Brain microvascular endothelial cell (primary cell): ENCODE results near the gene IKZF3.

Experiments used
- DNase-seq: peaks from one replicate; pipeline ENCODE4 v3.0.0-alpha.2; 2020
- H3K27ac ChIP-seq: fragments of 250-450 bp; sonication (Bioruptor Pico); 2 replicates; pipeline ENCODE4 v1.5.1; 2020; ENCODE audit warnings: mild to moderate bottlenecking, moderate library complexity
- H3K27me3 ChIP-seq: fragments of 250-450 bp; sonication (Bioruptor Pico); replicated peaks from 2 replicates; pipeline ENCODE4 v1.5.1; 2020; ENCODE audit warnings: mild to moderate bottlenecking
- H3K36me3 ChIP-seq: fragments of 250-450 bp; sonication (Bioruptor Pico); replicated peaks from 2 replicates; pipeline ENCODE4 v1.5.1; 2020; ENCODE audit warnings: mild to moderate bottlenecking
- H3K4me3 ChIP-seq: 2 replicates; pipeline ENCODE4 v1.5.1; 2011; ENCODE audit warnings: low read depth, mild to moderate bottlenecking, control low read depth, low read length, moderate library complexity
- in situ Hi-C: cut with HindIII; loops from 2 replicates; pipeline ENCODE4 v1.10.0; 2017; ENCODE audit warnings: low sequenced_read_pairs, low pct_ligation_motif_present
- TF ChIP-seq, protein P1 (sequence below): IDR thresholded peaks from 2 replicates; pipeline ENCODE4 v1.5.1; 2011; ENCODE audit warnings: low read depth, mild to moderate bottlenecking, moderate library complexity, low read length, control low read depth, inconsistent platforms; ENCODE audit errors: missing control alignments

The IKZF3 gene

DNA sequence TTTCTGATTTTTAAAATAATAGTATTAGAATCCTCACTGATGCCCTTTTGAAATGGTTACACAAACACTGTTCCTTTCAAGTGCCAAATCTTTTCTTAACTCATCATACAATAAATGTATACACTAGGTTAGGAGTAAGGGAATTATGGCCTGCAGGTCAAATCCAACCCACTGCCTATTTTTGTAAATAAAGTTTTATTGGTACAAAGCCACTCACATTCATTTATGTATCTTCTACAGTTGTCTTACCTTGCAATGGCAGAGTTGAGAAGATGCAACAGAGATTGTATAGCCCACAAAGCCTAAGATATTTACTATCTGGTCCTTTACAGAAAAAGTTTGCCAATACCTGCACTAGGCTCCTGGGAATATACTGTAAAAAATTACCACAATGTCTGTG lies 47.8 kb downstream of the IKZF3 start:
- H3K36me3 ChIP-seq, result no peaks in the 10 kb centered on the region
- in situ Hi-C loops, result no loop called here
- H3K4me3 ChIP-seq, result no peak overlapping the region
- no peak overlapping the region for H3K27ac ChIP-seq
- TF ChIP-seq, protein P1, sequence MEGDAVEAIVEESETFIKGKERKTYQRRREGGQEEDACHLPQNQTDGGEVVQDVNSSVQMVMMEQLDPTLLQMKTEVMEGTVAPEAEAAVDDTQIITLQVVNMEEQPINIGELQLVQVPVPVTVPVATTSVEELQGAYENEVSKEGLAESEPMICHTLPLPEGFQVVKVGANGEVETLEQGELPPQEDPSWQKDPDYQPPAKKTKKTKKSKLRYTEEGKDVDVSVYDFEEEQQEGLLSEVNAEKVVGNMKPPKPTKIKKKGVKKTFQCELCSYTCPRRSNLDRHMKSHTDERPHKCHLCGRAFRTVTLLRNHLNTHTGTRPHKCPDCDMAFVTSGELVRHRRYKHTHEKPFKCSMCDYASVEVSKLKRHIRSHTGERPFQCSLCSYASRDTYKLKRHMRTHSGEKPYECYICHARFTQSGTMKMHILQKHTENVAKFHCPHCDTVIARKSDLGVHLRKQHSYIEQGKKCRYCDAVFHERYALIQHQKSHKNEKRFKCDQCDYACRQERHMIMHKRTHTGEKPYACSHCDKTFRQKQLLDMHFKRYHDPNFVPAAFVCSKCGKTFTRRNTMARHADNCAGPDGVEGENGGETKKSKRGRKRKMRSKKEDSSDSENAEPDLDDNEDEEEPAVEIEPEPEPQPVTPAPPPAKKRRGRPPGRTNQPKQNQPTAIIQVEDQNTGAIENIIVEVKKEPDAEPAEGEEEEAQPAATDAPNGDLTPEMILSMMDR, result no peak
- peaks cover 6% of the 10 kb centered on the region for H3K27me3 ChIP-seq
- DNase-seq, result no peak

DNA sequence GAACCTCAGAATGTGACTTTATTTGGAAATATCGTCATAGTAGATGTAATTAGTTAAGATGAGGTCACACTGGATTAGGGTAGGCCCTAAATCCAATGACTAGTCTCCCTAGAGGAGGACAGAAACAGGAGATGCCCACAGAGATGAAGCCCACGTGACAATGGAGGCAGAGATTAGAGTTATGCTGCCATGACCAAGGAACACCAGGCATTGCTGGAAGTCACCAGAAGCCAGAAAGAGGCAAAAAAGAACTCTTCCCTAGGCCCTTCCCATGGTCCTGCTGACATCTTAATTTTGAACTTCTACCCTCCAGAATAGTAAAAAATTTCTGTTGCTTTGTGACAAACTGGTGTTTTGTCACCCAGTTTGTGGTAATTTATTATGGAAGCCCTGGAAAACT lies 49.6 kb downstream of the IKZF3 start:
- peaks cover 6% of the 10 kb centered on the region for H3K27me3 ChIP-seq

DNA sequence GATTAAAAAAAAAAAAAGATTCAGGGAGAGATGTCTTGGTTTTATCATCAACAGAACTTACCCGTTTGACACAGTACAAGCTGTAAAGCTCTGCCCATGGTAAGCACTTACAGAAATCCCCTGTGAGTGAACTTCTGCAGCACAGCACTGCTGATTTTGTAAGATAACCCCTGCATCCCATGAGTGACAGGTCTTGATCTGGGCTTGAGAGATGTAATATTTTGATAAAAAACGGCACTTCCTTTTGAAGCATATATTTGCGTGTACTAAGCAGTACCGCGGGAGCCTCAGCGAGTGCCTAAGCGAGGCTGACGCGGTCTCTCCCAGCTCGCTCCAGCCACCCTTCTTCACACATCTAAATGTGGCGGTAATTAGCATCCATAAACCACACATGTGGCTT lies 50.5 kb downstream of the IKZF3 start:
- TF ChIP-seq, protein P1, result no peak
- Histone ChIP-seq H3K27ac (no peak overlapping the region), H3K4me3 (no peak overlapping the region), H3K27me3 (peaks cover 14% of the 10 kb centered on the region), H3K36me3 (no peaks in the 10 kb centered on the region)
- in situ Hi-C loops, result no loop called here
- DNase-seq, result no peak

More for the DNA sequence above, 49.6 kb downstream of the IKZF3 start:
- in situ Hi-C loops, result no loop called here
- no peak overlapping the region for H3K27ac ChIP-seq
- DNase-seq, result no peak
- no peaks in the 10 kb centered on the region for H3K36me3 ChIP-seq
- no peak overlapping the region for H3K4me3 ChIP-seq
- TF ChIP-seq, protein P1, result no peak

DNA sequence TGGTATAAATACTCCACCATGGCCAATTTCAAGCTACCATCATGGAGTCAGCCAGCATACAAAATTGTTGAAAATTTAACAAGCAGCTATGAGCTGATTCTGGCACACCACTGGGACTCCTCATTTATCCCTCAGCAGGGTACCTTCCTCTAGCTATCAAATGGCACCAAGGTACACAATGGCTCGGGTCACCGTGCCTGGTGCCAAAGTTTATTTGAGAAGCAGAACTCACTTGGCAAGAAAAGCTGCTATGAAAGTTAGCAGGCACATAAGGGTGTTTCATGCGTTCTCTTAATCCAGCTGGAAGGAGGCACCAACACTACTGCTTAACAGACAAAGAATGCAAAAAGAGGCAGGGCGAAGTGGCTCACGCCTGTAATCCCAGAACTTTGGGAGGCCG lies 51.6 kb downstream of the IKZF3 start:
- Histone ChIP-seq H3K36me3 (no peaks in the 10 kb centered on the region), H3K27me3 (peaks cover 22% of the 10 kb centered on the region), H3K27ac (no peak overlapping the region), H3K4me3 (no peak overlapping the region)
- TF ChIP-seq, protein P1, result no peak
- no peak for DNase-seq
- in situ Hi-C loops, result no loop called here

DNA sequence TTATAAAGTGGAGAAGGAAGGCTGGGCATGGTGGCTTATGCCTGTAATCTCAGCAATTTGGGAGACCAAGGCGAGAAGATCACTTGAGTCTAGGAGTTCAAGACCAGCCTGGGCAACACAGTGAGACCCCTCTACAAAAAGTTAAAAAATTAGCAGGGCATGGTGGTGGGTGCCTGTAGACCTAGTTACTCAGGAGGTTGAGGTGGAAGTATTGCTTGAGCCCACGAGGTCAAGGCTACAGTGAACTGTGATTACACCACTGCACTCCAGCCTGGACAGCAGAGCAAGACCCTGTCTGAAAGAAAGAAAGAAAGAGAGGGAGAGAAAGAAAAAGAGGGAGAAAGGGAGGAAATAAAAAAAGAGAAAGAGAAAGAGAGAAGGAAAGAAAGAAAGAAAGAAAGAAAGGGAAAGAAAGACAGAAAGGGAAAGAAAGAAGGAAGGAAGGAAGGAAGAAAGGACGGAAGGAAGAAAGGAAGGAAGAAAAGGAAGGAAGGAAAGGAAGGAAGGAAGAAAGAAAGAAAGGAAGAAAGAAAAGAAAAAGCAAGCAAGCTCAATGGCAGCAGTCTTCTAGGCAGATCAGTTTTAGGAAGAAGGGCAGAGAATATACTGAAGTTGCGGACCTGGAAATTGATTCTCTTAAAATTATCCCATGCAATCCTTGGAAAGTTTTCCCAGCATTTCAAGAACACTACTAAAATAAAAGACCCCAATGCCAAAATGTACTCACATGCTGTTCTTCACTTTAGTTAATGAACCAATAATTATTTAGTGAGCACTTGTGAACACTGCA lies 53.0 kb downstream of the IKZF3 start:
- Histone ChIP-seq H3K36me3 (no peaks in the 10 kb centered on the region), H3K4me3 (no peak overlapping the region), H3K27me3 (peaks cover 22% of the 10 kb centered on the region), H3K27ac (no peak overlapping the region)
- TF ChIP-seq, protein P1, result no peak
- DNase-seq, result no peak
- in situ Hi-C loops, result no loop called here

DNA sequence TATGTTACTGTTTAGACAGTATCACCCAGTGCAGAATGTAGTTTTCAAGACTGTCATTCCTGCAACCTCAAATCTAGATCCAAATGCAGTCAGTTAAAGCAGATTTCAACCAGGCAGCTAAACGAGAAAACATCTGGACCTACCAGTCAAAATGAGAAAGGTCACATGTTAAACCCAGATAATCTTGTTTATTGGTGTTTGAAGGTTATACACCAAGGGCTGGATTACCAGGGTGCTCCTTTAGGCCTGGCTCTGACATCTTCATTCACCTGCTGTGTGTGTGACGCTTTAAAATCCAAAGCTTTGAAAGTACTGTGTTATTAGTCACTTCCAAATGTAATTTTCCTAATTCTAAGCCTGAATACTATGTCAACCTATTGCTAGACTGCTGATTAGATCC lies 54.9 kb downstream of the IKZF3 start:
- TF ChIP-seq, protein P1, result no peak
- no peak overlapping the region for H3K4me3 ChIP-seq
- peaks cover 25% of the 10 kb centered on the region for H3K27me3 ChIP-seq
- no peak overlapping the region for H3K27ac ChIP-seq
- in situ Hi-C loops, result no loop called here
- DNase-seq, result no peak
- no peaks in the 10 kb centered on the region for H3K36me3 ChIP-seq
